Neural crest cell (in vitro differentiated cells): ENCODE data around the gene CYP4B1. TPM values are rescaled to one million over a fixed set of nuclear protein-coding genes. Genes with fewer than 3 reads are reported as not detected.

ENCODE experiments used
- DNase-seq: peaks from one replicate; pipeline ENCODE4 v3.0.0; 2021; ENCODE audit warnings: low read depth, mixed read lengths, low spot score
- H3K27ac Mint-ChIP-seq: one replicate; pipeline ENCODE4 v1.8.0; 2021; ENCODE audit warnings: mild to moderate bottlenecking, mixed read lengths; ENCODE audit not compliant: unreplicated experiment
- H3K27me3 Mint-ChIP-seq: 2 replicates; pipeline ENCODE4 v1.8.0; 2021; ENCODE audit warnings: low read depth, mild to moderate bottlenecking, mixed read lengths
- H3K36me3 Mint-ChIP-seq: 2 replicates; pipeline ENCODE4 v1.8.0; 2021; ENCODE audit warnings: low read depth, mild to moderate bottlenecking, mixed read lengths
- H3K4me1 Mint-ChIP-seq: 2 replicates; pipeline ENCODE4 v1.8.0; 2021; ENCODE audit warnings: mixed read lengths
- H3K4me3 Mint-ChIP-seq: one replicate; pipeline ENCODE4 v1.8.0; 2021; ENCODE audit warnings: mild to moderate bottlenecking, mixed read lengths
- H3K9me3 Mint-ChIP-seq: 2 replicates; pipeline ENCODE4 v1.8.0; 2021; ENCODE audit warnings: mixed read lengths
- total RNA-seq: library from RNA; stranded (reverse); gene quantifications from 2 replicates; pipeline ENCODE4 v1.2.1, GENCODE V29; 2021
- TF ChIP-seq, protein P1 (sequence below): fragments of 200-600 bp; sonication (generic); conservative IDR thresholded peaks from 2 replicates; pipeline ENCODE4 v1.5.0; 2021; ENCODE audit warnings: antibody characterized with exemption, mild to moderate bottlenecking

Gene CYP4B1
- total RNA-seq, 1 donor from 2014 or later, result not detected

DNA sequence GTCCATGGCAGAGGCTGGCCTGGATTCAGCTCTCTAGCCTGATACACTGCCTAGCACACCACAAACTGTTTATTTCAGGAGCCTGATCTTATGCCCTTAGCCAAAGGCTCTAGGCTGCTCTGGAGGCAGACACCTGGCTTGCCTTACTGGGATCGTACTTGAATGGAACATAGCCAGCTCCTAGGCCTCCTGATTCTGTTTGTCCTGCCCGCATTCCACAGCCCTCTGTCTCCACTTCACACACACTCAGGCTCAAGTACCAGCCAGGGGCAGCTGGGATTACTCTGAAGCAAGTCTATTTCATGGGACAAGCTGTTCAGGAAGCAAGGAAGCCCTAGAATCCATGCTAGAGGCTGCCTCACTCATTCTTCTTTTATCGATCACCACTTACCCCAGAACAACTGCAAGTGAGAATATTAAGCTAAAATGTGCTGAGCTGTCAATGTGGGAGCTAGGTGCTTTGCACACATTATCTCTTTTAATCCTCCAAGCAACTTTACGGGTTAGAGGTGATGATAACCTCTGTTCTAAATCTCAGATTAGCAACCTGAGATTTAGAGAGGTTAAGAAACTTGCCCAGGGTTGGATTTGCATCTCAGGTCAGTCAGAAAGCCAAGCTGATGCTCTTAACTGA, 31.1 kb upstream of the CYP4B1 start:
- no peak for DNase-seq
- no peak overlapping the region for H3K27ac Mint-ChIP-seq
- H3K4me3 Mint-ChIP-seq, result no peak overlapping the region
- TF ChIP-seq, protein P1, sequence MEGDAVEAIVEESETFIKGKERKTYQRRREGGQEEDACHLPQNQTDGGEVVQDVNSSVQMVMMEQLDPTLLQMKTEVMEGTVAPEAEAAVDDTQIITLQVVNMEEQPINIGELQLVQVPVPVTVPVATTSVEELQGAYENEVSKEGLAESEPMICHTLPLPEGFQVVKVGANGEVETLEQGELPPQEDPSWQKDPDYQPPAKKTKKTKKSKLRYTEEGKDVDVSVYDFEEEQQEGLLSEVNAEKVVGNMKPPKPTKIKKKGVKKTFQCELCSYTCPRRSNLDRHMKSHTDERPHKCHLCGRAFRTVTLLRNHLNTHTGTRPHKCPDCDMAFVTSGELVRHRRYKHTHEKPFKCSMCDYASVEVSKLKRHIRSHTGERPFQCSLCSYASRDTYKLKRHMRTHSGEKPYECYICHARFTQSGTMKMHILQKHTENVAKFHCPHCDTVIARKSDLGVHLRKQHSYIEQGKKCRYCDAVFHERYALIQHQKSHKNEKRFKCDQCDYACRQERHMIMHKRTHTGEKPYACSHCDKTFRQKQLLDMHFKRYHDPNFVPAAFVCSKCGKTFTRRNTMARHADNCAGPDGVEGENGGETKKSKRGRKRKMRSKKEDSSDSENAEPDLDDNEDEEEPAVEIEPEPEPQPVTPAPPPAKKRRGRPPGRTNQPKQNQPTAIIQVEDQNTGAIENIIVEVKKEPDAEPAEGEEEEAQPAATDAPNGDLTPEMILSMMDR, result no peak
- peaks cover 8% of the 10 kb centered on the region for H3K36me3 Mint-ChIP-seq
- H3K9me3 Mint-ChIP-seq, result peaks cover 9% of the 10 kb centered on the region
- peaks cover 17% of the 10 kb centered on the region for H3K27me3 Mint-ChIP-seq
- no peaks in the 10 kb centered on the region for H3K4me1 Mint-ChIP-seq

DNA sequence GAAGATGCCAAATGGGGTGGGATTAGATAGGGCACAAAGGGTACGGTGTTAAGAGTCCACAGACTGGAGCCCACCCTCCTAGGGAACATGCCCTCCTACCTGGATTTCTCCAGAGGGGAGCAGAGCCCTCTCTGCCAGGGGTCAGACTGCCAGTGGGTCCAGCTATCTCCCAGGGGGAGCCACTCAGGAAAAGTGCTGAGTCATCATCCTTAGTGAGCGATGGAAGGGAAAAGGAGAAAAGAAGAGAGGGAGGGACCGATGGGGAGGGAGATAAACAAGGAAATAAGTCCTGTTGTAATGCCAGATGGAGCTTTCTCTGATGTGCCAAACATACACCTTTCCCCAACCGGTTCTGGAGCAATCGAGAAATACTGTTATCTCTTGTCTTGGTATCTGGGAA, 30.4 kb upstream of the CYP4B1 start:
- Mint-ChIP-seq H3K36me3 (peaks cover 8% of the 10 kb centered on the region), H3K4me3 (no peak overlapping the region), H3K9me3 (peaks cover 9% of the 10 kb centered on the region), H3K27me3 (peaks cover 13% of the 10 kb centered on the region), H3K27ac (no peak overlapping the region), H3K4me1 (no peaks in the 10 kb centered on the region)
- TF ChIP-seq, protein P1, result no peak
- DNase-seq, result no peak

- peaks cover 5% of the 10 kb centered on the region for H3K27me3 Mint-ChIP-seq
- peaks cover 8% of the 10 kb centered on the region for H3K36me3 Mint-ChIP-seq
- TF ChIP-seq, protein P1, result no peak
- no peak overlapping the region for H3K27ac Mint-ChIP-seq
- no peak overlapping the region for H3K4me3 Mint-ChIP-seq
- DNase-seq, result no peak
- H3K4me1 Mint-ChIP-seq, result no peaks in the 10 kb centered on the region
- H3K9me3 Mint-ChIP-seq, result peaks cover 9% of the 10 kb centered on the region
Measured at GRCh38 chr1:46769028-46769740, 29.7 kb upstream of the CYP4B1 start.

GRCh38 chr1:46770541-46770940, 28.3 kb upstream of the CYP4B1 start:
- no peak for DNase-seq
- no peaks in the 10 kb centered on the region for H3K4me1 Mint-ChIP-seq
- peaks cover 9% of the 10 kb centered on the region for H3K9me3 Mint-ChIP-seq
- no peak overlapping the region for H3K27ac Mint-ChIP-seq
- no peaks in the 10 kb centered on the region for H3K27me3 Mint-ChIP-seq
- TF ChIP-seq, protein P1, result no peak
- peaks cover 8% of the 10 kb centered on the region for H3K36me3 Mint-ChIP-seq
- no peak overlapping the region for H3K4me3 Mint-ChIP-seq

- Mint-ChIP-seq H3K4me3 (no peak overlapping the region), H3K9me3 (peaks cover 19% of the 10 kb centered on the region), H3K36me3 (peaks cover 10% of the 10 kb centered on the region), H3K27me3 (no peaks in the 10 kb centered on the region), H3K27ac (no peak overlapping the region), H3K4me1 (no peaks in the 10 kb centered on the region)
- TF ChIP-seq, protein P1, result no peak
- DNase-seq, result no peak
Measured at GRCh38 chr1:46772571-46772970, 26.3 kb upstream of the CYP4B1 start.
